HG03521 (cell line): Measurements from ENCODE around the gene IRF4.
A peak's percentile ranks its signal among the peaks of the same experiment; 100 is the strongest.

ENCODE experiments used
- ATAC-seq: cut with Tn5 transposase; IDR thresholded peaks from one replicate; pipeline ENCODE4 v1.9.1; 2021; ENCODE audit warnings: mild to moderate bottlenecking, moderate library complexity; ENCODE audit not compliant: unreplicated experiment

IRF4 gene

DNA sequence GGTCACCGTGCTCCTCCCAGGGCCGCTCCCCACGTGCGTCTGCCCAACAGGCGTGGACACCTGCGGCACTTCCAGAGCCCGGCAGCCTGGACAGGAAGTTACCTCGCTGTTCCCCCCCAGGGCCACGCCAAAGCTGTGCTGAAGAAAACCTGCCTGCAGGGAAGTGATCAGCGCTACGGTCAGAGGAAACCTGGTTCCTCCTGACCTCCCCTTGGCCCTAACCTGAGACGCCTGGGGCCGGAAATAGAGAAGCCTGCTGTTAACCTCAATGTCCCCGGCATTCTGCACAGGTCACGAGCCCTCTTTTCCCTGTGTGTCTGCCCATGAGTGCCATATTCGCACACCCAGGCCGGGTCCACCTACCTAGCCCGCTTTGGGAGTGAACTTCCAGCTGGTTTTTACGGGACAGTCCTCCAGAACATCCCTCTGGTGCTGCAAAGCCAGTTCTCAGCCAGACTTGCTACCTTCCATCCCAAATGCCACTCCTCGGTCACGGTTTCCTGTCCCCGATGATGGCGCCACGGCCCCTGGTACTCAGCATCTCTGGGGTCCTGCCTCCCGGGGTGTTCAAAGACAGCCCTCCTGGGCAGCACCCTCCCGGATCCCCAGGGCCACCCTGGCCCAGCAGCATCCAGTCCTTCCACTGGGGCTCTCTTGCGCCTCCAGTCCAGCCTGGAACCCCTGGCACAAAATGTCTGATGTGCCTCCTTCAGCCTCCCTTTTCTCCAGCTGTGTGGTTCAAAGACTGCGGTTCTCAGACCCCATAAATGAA lies 12.0 kb upstream of the IRF4 start:
- ATAC-seq = no peak

DNA sequence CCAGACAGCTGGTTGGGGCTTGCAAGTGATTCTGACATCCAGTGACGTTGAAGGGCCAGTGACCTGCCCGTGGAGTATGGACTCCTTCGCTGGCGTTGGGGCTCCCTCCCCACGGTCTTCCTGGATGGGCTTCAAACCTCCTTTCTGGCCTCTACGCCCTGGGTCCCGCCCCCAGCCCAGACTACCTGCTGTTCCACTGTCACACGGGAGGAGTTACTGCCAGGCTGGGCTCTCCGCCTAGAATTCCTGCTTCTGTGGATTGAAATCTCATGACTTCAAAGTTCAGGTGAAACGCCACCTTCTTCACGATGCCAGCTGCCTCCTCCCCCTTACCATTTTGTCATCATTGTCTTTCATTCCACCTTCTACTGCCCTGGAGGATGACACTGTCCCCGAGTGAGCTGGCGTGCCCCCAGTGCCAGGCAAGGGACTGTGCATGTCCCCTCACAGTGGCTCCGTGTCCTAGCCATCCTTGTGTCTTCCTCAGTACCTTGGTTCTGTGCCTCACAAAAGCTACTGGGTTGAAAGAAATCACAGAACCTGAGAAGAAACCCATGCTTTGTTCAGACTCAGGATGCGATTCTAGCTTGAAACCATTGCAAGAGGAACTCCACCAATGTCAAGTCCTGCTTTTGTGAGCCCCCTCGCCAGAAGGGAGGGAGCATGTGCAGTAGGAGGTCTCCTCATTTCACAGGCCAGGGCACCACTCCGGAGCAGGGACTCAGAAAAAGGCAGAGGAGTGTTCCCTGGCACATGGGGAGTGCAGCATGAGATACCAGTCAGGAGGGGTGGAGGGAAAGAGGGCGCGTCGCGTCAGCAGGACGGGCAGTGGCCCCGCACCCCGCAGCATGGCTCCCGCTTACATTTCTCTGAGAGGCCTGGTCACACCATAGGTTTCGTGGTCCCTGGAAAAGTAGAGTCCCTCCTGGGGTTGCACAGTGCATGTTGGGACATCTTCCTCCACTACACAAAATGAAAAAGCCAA lies 11.0 kb upstream of the IRF4 start:
- ATAC-seq = no peak

DNA sequence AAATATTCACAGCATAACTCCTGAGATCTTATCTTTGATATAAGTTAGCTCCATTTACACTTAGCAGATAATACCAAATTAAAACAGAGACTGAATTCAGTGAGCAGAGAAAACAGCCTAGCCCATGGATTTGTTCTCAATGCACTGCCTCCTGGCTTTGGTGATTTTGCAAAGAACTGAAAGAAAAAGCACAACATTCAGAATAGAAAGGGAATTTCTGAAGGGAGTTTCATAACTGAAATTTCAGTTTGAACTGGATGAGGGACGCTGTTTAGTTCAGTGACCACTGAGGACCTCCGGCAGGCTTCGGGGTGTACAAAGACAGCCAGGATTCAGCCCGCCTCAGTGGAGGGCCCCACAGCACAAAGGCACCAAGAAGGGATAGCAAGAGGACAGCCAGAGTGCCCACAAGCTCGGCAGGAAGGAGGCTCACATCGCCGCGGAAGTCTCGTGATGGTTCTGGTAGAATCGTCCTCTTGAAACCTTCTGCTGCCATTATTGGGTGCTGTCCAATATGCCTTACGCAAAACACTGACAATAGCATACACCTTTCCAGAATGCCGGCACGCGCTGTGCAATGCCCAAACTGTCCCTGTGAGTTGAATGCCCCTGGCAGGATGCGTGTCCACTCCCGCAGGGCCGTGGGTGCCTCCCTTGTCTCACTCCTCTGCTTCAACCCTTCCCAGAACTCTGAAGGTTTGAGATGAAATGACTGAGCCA lies 9.7 kb upstream of the IRF4 start:
- ATAC-seq = no peak

DNA sequence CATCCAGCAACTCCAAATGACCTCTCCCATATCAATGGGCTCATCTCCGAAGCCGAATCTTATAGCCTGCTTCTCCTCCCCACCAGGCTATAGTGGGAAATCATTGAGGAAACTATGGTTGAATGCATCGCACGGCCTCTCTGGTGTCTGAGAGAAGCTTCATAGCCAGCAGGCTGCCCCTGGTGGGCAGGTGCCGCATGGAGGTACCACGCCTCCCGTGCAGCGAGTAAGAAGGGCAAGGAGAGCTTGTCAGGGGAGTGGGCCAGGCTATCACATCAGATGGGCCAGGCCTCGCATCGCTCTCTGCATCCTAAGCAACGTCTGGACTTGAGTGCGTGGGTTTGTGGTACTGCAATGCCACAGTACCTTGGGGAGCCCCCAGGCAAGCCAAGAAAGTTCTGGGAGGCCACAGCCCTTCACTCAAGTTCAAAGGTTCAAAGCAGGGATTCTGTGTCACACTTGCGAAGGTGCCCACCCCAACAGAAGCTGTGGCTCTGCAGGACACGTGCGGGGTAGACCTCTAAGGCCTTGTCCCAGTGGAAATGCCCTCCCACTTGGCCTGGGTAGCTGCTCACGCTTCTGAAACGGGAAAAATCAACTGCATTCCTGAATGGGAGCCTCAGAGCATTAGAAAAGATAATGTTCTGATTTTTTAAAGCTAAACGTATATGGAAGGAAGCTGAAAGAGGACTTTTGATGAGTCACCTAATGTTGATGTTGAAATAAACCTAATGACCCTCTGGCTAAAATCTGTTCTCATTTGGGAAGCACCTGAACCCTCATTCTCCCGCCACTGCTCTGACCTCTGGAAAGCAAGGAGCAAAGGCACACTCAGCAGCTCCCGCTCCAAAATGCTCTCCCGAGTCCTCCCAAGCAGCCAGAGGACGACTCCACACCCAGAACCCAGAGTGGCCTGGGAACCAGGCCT lies 8.4 kb upstream of the IRF4 start:
- no peak for ATAC-seq

DNA sequence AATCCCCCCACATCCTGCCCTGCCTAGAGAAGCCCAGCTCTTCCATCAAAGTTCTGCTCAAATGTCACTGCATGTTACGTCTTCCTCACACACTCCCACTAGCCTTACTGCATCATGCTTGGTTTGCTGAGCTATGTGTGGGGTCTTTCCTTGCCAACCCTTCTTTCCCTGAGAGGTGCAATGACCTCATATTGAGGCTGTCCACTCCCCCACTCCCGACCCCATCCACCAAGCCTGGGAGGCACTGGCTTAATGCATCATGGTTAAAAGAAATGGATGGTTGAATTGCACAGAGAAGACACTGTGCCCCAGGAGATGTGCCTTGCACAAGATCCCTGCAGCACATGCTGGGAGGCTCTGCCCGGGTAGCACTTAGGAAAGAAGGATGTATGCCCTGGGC lies 7.7 kb upstream of the IRF4 start:
- no peak for ATAC-seq

DNA sequence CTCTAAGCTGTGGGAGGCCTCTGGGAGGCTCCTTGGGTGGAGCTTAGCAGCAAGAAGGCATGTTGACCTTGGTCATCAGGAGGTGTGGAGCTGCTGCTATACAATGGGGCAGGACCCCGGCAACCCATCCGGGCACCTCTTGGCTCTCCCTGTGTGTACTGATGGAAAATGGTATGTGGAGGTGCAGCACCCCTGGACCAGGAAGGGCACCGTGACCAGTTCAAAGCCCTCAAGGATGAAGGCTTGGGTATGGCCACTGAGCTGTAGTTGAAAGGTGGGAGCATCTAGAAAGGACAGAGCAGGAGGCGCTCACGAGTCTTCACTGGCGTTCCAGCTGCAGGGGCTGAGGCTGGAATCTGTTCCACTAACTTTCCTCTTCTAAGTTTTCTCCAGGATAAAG lies 6.7 kb upstream of the IRF4 start:
- no peak for ATAC-seq

DNA sequence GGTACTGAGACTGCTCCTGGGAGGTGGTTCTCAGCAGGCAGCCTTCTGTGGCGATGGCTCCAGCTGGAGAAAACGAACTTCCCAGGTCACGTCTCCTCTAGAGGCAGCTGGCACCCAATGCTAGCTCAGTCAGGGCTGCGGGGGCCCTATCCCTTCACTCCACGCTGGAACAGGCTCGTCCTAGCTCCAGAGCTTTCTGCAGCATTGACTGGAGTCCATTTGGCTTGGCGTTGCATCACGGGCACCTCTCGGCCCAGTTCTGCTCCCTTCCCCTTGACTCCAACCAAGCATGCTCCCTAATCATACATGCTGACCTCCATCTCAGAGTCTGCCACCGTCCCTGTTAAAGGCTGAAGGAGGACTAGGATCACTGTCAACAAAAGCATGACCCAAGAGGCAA lies 5.9 kb upstream of the IRF4 start:
- no peak for ATAC-seq

DNA sequence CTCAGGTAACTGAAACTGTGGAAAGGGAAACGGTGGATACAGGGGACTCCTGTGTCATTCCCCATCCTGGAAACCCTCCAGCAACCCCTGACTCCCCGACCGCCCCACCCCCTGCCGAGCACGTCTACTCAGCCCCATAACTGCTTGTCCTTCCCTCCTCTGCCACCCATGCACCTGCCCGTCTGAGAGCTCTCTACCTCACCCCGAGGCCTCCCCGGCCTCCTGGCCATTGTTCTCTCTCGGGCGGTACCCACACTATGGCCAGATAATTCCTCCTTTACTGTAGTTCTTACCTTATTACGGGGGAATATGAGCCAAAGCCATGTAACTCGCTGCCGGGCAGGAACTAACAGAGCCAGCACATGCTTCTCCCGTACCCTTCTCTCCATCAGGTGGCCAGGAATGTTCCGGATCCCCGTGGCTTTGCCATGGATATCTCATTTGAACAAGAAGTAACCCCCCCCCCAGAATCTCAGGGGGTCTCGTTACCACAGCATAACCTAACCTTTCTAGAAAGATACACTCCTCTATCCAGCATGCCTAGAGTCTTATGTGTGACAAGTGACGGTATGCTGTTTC lies 4.8 kb upstream of the IRF4 start:
- no peak for ATAC-seq

DNA sequence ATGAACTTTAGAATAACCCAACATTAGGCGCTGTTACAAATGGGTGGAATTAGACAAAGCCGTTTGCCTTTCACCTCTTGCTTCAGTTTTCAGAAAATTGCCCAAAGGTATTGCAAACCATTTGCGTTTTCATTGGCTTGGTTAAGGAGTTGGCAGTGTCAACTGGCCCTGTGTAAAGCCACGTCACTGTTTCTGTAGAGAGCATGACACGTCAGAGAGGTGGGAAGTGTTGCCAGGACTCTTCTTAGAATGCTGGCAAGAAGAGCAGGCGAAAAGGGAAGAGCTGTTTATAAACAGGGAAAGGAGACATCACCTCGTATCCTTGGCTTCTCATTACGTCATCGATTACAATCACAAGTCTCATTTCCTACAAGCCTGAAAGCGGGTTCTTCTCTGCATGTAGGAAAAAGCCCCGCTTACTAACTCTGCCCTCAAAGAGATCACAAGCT lies 4.2 kb upstream of the IRF4 start:
- ATAC-seq = no peak

DNA sequence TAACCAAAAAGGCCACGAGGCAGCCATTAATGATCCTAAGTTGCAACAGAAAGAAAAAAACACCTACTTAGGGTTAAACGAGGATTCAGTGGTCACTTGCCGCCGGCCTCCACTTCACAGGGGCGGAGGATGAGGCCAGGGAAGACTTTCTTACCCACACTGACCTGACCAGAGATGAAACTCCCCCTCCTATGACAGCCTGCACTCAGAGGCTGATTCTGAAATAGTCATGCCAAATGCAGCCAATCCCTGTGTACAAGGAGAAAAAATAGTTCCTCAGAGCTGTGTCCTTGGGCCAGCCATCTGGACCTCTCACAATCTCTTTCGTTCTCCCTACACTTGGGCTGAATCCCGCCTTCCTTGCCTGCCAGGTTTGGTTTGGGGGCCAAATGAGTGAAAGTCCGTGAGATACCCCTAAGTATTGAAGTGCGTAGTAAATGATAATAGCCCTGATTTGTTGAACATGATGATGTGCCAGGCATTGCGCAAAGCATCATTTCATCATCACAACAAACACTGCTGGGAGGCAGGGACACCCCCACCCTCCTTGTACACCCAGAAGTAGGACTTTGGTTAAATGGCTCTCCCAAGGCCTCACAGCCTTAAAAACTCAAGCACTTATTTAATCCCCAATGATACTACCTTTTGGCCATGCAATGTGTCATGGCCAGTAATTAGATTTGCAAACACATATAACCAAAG lies 3.2 kb upstream of the IRF4 start:
- ATAC-seq = no peak

DNA sequence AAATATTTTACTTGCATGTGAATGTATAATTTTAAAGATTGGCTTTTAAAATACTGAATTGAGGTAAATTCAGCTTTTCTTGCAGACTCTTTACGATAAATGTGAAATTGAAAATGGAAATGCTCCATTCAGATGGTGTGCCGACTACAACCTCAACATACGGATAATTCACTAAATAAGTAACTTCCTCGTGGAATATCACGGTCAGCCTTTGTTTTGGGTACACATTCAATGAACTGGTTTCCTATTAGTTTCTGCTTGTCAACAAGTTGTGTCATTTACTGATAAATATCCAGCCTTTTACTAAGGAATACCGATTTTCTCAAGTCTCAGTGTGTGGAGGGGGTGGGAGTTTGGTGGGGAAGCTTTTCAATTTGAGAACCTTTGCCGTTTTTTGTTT lies 2.4 kb upstream of the IRF4 start:
- no peak for ATAC-seq

DNA sequence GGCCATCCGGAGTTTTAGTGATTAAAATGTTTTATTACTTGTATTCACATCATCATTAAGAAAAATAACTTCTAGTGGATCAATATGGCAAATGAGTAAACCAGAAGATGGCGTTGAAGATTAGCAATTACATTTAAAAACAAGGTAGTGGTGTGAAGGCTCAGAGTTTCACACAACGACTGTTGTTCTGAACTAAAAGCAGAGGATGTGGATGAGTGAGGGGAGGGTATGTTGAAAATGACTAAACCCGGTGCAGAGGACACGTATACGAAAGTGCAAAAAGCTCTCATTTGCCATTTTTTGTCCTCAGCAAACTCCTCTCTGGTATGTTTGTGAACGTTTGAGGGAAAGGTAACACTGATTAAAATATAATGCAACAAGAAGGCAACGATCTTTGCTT lies 1.9 kb upstream of the IRF4 start:
- ATAC-seq = no peak

DNA sequence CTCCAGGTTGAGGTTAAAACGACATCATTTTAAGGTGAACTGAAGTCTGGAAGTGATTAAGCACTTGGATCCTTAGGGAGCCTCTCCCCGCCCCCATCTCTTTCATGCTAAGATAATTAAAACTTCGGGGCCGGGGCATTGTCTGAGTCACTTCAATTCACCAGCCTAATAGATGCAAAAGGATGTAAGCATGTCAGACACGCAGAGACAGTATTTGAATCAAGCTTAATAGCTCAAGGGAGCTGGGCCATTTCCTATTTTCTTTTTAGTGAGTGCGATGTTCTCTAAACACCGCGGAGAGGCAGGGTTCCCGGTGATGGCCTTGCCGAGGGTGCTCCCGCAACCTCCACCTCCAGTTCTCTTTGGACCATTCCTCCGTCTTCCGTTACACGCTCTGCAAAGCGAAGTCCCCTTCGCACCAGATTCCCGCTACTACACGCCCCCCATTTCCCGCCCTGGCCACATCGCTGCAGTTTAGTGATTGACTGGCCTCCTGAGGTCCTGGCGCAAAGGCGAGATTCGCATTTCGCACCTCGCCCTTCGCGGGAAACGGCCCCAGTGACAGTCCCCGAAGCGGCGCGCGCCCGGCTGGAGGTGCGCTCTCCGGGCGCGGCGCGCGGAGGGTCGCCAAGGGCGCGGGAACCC lies 516 bp upstream of the IRF4 start:
- peak; percentile 16 for ATAC-seq

DNA sequence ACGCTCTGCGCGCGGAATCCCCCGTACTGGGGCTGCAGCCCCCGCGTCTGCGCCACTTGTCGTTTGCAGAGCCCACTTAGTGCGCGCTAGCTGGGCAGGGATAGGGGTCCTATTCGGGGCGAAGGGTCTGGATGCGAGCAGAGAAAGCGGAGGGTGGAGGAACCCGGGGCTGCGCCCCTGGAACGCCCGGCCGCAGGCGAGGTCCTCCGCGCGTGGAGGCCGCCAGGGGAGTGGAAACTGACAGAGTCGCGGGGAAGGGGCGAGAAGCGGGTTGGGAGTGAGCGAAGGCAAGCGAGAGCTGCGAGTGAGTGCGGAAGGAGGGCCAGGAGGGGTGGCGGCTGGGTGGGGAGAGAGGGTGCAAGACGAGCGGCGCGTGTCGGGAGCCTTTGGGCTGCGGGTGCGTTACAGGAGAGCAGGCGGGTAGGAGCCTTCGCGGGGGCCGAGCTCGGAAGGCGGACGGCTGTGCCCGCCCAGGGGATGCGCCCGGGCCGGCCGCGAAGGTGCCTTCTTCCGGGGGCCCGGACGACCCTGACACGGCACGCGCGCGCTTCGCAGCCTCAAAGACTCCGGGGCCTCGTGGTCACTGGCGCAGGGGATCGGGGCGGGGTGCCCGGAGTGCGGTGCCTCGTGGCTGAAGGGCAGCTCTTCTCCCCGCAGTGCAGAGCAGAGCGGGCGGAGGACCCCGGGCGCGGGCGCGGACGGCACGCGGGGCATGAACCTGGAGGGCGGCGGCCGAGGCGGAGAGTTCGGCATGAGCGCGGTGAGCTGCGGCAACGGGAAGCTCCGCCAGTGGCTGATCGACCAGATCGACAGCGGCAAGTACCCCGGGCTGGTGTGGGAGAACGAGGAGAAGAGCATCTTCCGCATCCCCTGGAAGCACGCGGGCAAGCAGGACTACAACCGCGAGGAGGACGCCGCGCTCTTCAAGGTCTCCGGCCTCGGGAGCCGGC lies 1.2 kb downstream of the IRF4 start:
- no peak for ATAC-seq

DNA sequence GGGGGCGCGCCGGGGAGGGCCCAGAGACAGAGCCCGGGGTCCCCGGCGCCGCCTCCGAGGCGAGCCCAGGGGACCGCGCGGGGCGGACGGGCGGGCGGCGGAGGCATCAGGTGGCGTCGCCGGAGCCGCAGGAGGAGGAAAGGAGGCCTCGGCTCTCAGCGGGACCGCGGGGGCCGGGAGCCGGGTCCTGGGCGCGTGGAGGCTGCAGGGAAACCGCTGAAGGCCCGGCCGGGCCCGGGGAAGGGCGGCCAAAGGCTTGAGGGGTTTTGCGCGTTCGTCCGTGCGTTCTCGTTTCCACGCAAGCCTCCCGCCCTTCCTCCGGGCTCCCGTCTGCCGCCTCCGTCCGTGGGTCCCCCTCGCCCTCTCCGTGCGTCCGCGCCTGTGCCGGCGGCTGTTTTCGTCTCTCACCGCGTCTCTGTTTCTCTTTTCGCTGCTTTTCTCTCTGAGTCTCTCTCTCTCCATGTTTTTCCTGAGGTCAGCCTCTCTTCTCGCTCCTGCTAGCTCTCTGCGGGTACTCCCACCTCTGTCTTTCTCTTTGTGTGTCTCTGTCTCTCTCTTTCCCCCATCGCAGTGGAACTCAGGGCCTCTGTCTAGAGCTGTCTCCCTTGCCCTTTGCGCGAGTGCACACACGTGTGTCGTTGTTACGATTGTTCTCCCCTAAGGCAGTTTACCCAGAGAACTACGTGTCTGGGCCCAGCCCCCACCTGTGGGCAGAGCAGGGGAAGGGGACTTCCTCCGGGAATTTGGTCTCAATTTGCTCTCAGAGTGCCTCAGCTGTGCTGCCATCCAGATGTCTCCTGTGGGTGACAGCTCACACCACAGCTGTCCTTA lies 2.1 kb downstream of the IRF4 start:
- ATAC-seq = no peak

DNA sequence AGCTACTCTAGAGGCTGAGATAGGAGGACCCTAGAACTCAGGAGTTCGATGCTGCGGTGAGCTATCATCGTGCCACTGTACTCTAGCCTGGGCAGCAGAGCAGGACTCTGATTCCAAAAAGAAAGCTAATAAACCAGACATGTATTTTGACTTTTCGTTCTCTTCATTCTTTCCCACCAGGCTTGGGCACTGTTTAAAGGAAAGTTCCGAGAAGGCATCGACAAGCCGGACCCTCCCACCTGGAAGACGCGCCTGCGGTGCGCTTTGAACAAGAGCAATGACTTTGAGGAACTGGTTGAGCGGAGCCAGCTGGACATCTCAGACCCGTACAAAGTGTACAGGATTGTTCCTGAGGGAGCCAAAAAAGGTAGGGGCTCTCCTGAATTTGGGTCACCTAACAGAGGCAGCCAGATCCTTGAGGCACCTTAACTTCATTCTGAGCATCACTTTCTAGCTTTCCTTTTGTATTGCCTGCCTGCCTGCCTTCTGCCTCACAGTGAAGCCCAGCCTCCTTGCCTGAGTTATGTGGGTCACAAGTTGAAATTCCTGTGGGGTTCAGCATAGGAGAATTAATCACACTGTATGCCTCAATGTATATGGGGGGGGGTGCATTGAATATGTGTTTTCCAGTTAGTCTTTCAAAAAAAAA lies 3.2 kb downstream of the IRF4 start:
- ATAC-seq = no peak
